OCI-LY3 (cell line): ENCODE results near the gene USP7.

Experiments used
- H2AFZ ChIP-seq: fragments of 200-600, 300-600 bp; shearing (Covaris generic); 2 replicates; pipeline ENCODE4 v1.6.0; 2014; ENCODE audit warnings: antibody characterized with exemption, low read depth, low read length
- H3K27ac ChIP-seq: fragments of 200-600, 300-600 bp; sonication (generic); 2 replicates; pipeline ENCODE4 v1.5.1; 2014; ENCODE audit warnings: mild to moderate bottlenecking, low read length, moderate library complexity, mixed read lengths
- H3K27me3 ChIP-seq: fragments of 200-600, 300-600 bp; sonication (generic); 2 replicates; pipeline ENCODE4 v1.6.1; 2014; ENCODE audit warnings: low read depth, low read length, mixed read lengths
- H3K36me3 ChIP-seq: fragments of 200-600, 300-600 bp; sonication (generic); replicated peaks from 2 replicates; pipeline ENCODE3; 2014; ENCODE audit warnings: low read depth, low read length, mixed read lengths
- H3K4me1 ChIP-seq: fragments of 300-600, 200-600 bp; sonication (generic); 2 replicates; pipeline ENCODE4 v1.6.1; 2014; ENCODE audit warnings: low read length, mixed read lengths
- H3K4me2 ChIP-seq: fragments of 200-600, 300-600 bp; sonication (generic); 2 replicates; pipeline ENCODE4 v1.6.1; 2014; ENCODE audit warnings: low read length, mixed read lengths
- H3K4me3 ChIP-seq: fragments of 300-600, 200-600 bp; sonication (generic); 2 replicates; pipeline ENCODE4 v1.5.1; 2014; ENCODE audit warnings: antibody characterized with exemption, mild to moderate bottlenecking, low read length, moderate library complexity
- H3K79me2 ChIP-seq: fragments of 300-600, 200-600 bp; shearing (Covaris generic); 2 replicates; pipeline ENCODE4 v1.6.1; 2014; ENCODE audit warnings: mild to moderate bottlenecking, low read length, mixed read lengths
- H3K9ac ChIP-seq: fragments of 300-600, 200-600 bp; shearing (Covaris generic); 2 replicates; pipeline ENCODE4 v1.6.0; 2014; ENCODE audit warnings: mild to moderate bottlenecking, low read length, moderate library complexity
- H3K9me3 ChIP-seq: fragments of 200-600, 300-600 bp; shearing (Covaris generic); 2 replicates; pipeline ENCODE4 v1.6.1; 2014; ENCODE audit warnings: low read length, mixed read lengths; ENCODE audit not compliant: insufficient read depth
- H4K20me1 ChIP-seq: fragments of 200-600, 300-600 bp; sonication (generic); 2 replicates; pipeline ENCODE4 v1.6.1; 2016; ENCODE audit warnings: low read length, mixed read lengths; ENCODE audit not compliant: insufficient read depth
- CTCF ChIP-seq: fragments of 200-600, 300-600 bp; sonication (generic); IDR thresholded peaks from 2 replicates; pipeline ENCODE4 v1.5.1; 2014; ENCODE audit warnings: antibody characterized with exemption, low read length, low read depth
- EZH2phosphoT487 ChIP-seq: fragments of 200-600 bp; shearing (Covaris generic); IDR thresholded peaks from 2 replicates; pipeline ENCODE4 v1.6.1; 2018; ENCODE audit warnings: antibody characterized with exemption, mixed run types, low read depth

The USP7 gene

GRCh38 chr16:8916541-8917225 lies 47.0 kb downstream of the USP7 start:
- no peak overlapping the region for H3K9ac ChIP-seq
- H3K27me3 ChIP-seq: no peaks in the 10 kb centered on the region
- peaks cover 14% of the 10 kb centered on the region for H3K4me1 ChIP-seq
- H3K27ac ChIP-seq: no peak overlapping the region; the same call in 1 of the 2 replicates
- H3K79me2 ChIP-seq: peaks cover 10% of the 10 kb centered on the region; the same call in 1 of the 2 replicates
- peaks cover 60% of the 10 kb centered on the region for H3K36me3 ChIP-seq
- TF ChIP-seq CTCF: no peak
- no peak for TF ChIP-seq EZH2phosphoT487
- H3K4me3 ChIP-seq: no peak overlapping the region
- no peak overlapping the region for H2AFZ ChIP-seq
- no peaks in the 10 kb centered on the region for H3K9me3 ChIP-seq
- peaks cover 35% of the 10 kb centered on the region for H4K20me1 ChIP-seq
- no peak overlapping the region for H3K4me2 ChIP-seq

GRCh38 chr16:8915722-8916301 lies 47.9 kb downstream of the USP7 start:
- Histone ChIP-seq H3K4me2 (no peak overlapping the region), H3K9ac (no peak overlapping the region), H3K36me3 (peaks cover 63% of the 10 kb centered on the region), H2AFZ (no peak overlapping the region), H4K20me1 (peaks cover 36% of the 10 kb centered on the region), H3K27ac (no peak overlapping the region), H3K4me1 (peaks cover 11% of the 10 kb centered on the region), H3K4me3 (no peak overlapping the region), H3K9me3 (no peaks in the 10 kb centered on the region), H3K27me3 (no peaks in the 10 kb centered on the region), H3K79me2 (peaks cover 14% of the 10 kb centered on the region; the same call in 1 of the 2 replicates)
- TF ChIP-seq CTCF (no peak), EZH2phosphoT487 (no peak)

GRCh38 chr16:8914098-8914497 lies 49.6 kb downstream of the USP7 start:
- Histone ChIP-seq H3K4me2 (no peak overlapping the region), H3K36me3 (peaks cover 52% of the 10 kb centered on the region), H4K20me1 (peaks cover 25% of the 10 kb centered on the region), H3K4me3 (no peak overlapping the region), H3K4me1 (peaks cover 11% of the 10 kb centered on the region), H3K27ac (no peak overlapping the region), H3K27me3 (no peaks in the 10 kb centered on the region), H3K79me2 (peaks cover 14% of the 10 kb centered on the region; the same call in 1 of the 2 replicates), H2AFZ (no peak overlapping the region), H3K9me3 (no peaks in the 10 kb centered on the region), H3K9ac (no peak overlapping the region)
- TF ChIP-seq EZH2phosphoT487 (no peak), CTCF (no peak)

- H3K9ac ChIP-seq: no peak overlapping the region
- TF ChIP-seq EZH2phosphoT487: no peak
- no peak for TF ChIP-seq CTCF
- no peak overlapping the region for H2AFZ ChIP-seq
- H3K9me3 ChIP-seq: no peaks in the 10 kb centered on the region
- H3K4me2 ChIP-seq: no peak overlapping the region
- peaks cover 14% of the 10 kb centered on the region; the same call in 1 of the 2 replicates for H3K79me2 ChIP-seq
- no peak overlapping the region for H3K27ac ChIP-seq
- peaks cover 27% of the 10 kb centered on the region for H4K20me1 ChIP-seq
- no peaks in the 10 kb centered on the region for H3K27me3 ChIP-seq
- H3K36me3 ChIP-seq: peaks cover 56% of the 10 kb centered on the region
- no peak overlapping the region for H3K4me3 ChIP-seq
- peaks cover 11% of the 10 kb centered on the region for H3K4me1 ChIP-seq
Observed at GRCh38 chr16:8912793-8913192, 50.9 kb downstream of the USP7 start.
